ENCODE measurements around the gene NAA35.

The NAA35 gene

DNA sequence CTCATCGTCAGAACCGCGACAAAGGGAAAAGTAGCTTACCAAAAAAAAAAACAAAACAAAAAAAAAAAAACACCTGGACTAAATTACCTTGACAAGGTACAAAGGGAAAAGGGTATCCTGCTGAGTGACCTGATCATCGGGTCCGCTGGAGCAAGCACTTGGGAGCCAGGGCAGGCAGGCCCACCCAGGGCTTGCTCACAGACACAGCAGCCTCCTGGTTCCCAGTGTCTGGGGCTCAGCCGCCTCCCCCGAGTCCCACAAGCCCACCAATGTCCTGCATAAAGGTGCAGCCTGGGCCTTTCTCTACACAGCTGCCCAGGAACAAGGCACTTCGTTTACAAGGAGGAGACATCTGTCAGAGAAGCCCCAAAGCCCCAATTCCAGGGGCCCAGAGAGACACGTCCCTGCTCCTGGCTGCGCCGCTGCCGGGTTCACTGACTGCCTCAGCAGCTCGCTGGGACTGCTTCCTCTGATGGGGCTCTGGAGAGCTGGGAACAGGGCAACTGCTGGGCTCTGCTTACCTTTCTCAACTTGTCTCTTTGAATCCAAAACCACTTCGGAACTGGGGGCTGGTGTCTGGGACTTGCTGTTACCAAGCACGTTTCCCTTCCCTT, 95.0 kb downstream of the NAA35 start:
- in situ Hi-C loops (cut with MboI; ENCODE audit: low sequenced_read_pairs, unreplicated experiment), result no loop called here
- DNase-seq (ENCODE audit: low spot score), result no peak
- TF ChIP-seq, protein P1, sequence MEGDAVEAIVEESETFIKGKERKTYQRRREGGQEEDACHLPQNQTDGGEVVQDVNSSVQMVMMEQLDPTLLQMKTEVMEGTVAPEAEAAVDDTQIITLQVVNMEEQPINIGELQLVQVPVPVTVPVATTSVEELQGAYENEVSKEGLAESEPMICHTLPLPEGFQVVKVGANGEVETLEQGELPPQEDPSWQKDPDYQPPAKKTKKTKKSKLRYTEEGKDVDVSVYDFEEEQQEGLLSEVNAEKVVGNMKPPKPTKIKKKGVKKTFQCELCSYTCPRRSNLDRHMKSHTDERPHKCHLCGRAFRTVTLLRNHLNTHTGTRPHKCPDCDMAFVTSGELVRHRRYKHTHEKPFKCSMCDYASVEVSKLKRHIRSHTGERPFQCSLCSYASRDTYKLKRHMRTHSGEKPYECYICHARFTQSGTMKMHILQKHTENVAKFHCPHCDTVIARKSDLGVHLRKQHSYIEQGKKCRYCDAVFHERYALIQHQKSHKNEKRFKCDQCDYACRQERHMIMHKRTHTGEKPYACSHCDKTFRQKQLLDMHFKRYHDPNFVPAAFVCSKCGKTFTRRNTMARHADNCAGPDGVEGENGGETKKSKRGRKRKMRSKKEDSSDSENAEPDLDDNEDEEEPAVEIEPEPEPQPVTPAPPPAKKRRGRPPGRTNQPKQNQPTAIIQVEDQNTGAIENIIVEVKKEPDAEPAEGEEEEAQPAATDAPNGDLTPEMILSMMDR (IDR thresholded peaks at IDR 0.05; ENCODE audit: borderline replicate concordance, control extremely low read depth, extremely low read depth, insufficient read depth, missing control alignments), result no peak

DNA sequence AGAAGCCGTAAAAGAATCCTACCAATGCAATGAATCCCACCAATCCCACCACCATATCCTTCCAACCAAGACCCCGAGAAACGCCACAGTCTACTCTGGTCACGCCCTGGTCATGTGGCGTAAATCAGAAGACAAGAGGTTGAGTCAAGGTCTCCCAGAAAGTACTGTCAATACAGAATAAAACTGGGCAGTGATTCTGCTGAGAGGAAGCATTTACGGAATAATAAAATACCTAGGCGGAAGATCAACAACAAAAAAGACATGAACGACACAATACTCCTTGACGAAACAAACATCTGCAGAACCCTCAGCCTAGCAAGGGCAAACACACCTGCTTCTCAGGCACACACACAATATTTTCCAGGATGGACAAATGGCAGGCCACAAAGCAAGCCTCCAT, 95.6 kb downstream of the NAA35 start:
- in situ Hi-C loops (cut with MboI; ENCODE audit: low sequenced_read_pairs, unreplicated experiment), result no loop called here
- TF ChIP-seq, protein P1 (IDR thresholded peaks at IDR 0.05; ENCODE audit: borderline replicate concordance, control extremely low read depth, extremely low read depth, insufficient read depth, missing control alignments), result no peak
- no peak for DNase-seq (ENCODE audit: low spot score)

DNA sequence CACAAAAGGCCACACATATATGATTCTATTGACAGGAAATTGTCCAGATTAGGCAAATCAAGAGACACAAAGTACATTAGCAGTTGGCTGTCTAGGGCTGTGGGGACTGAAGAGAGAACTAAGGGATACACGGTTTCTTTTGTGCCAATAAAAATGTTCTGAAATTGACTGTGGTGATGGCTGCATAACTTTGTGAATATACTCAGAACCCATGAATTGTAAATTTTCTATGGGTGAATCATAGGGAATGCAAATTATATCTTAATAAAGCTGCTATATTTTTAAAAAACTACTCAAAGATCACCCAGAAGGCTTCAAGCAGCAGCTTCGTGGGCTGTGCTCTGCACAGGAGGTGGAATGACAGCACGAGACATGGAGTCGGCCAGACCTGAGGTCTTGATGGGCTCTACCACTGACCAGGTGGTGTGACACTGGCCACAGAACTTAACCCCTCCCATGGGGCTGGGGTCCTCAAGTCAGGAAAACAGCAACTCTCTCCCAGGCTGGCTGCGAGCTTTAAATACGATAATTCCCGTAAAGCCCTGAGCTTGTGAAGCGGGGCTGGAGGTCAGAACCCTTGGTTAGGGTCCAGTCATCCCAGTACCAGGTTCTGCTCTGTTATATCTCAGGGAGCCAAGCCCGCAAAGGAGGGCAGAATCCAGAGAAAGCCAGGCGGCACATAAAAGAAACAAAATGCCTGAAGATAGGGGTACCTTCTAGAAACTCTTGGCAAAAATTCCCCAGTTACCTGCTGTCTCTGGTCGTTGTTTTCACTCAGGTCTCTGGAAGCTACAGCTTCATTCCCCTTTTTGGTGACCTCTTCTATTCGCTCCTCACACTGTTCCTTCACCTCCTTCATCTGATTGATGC, 99.3 kb downstream of the NAA35 start:
- DNase-seq (ENCODE audit: low spot score), result peak; percentile 8
- TF ChIP-seq, protein P1 (IDR thresholded peaks at IDR 0.05; ENCODE audit: borderline replicate concordance, control extremely low read depth, extremely low read depth, insufficient read depth, missing control alignments), result no peak

DNA sequence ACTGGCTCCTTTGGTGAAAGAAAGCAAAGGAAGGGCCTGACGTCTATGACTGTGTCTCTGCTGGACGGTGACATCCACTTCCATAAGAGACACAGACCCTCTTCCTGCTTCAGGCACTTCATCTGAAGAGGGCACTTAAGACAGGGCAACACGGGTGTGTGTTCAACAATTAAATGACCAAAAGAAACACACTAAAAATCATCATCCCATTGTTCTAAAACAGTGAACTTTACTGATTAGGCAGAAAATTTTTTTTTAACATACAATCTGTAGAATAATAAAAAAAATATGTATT, 99.9 kb downstream of the NAA35 start:
- in situ Hi-C loops (cut with MboI; ENCODE audit: low sequenced_read_pairs, unreplicated experiment), result no loop called here
- TF ChIP-seq, protein P1 (IDR thresholded peaks at IDR 0.05; ENCODE audit: borderline replicate concordance, control extremely low read depth, extremely low read depth, insufficient read depth, missing control alignments), result no peak
- DNase-seq (ENCODE audit: low spot score), result peak; percentile 15

More for the DNA sequence above, 99.3 kb downstream of the NAA35 start:
- in situ Hi-C loops (cut with MboI; ENCODE audit: low sequenced_read_pairs, unreplicated experiment), result no loop called here

DNA sequence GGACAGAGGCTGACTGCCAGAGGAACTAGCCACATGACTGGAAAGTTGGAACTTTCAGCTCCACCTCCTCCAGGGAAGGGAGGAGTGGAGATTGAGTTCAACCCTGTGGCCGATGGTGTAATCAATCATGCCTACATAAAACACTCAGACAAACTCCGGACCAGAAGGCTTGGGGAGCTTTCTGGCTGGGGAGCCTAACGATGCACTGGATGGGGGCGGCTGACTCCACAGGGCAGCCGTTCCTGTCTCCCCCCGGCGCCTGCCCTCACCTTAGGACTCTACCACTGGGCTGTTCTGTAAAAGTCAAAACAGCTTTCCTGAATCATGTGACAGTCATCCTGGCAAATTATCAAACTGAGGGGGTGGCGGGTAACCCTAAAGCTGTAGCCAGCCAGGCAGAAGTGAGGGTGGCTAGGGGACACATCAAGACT, 100.4 kb downstream of the NAA35 start:
- TF ChIP-seq, protein P1 (IDR thresholded peaks at IDR 0.05; ENCODE audit: borderline replicate concordance, control extremely low read depth, extremely low read depth, insufficient read depth, missing control alignments), result no peak
- peak; percentile 17 for DNase-seq (ENCODE audit: low spot score)
- in situ Hi-C loops (cut with MboI; ENCODE audit: low sequenced_read_pairs, unreplicated experiment), result no loop called here

DNA sequence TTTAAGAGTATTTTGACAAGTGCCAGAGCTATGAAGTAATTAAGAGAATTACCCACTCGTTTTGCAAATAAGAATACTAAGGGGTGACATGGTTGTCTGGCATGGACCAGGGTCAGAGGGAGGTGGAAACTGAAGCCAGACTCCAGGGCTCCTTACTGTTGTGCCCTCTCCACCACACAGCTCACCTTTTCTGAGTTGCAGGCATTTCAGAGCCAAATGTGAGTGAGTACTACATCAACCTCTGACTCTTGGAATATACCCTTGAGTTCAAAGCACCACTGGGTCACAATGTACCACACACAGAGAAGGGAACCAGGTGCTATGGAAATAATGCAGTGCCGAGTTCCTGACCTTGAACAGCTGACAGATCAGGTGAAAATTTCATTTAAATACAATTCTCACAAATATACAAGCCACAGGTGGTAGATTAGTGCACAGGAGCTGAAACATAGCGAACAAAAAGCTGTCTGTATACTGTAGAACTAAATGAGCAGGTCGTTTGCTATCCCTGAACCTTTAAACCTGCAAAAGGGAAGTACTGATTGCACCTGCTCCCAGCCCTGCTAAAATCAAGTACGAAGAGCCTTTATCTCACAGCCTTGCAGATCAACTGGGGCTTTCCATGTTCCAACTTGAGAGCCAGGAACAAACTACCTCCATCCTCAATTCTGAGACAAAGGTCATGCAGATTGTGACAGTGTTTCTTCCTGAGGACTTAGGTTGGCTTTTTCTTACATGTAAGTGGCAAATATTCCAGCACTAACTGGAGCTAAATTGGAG, 101.4 kb downstream of the NAA35 start:
- TF ChIP-seq, protein P1 (IDR thresholded peaks at IDR 0.05; ENCODE audit: borderline replicate concordance, control extremely low read depth, extremely low read depth, insufficient read depth, missing control alignments), result no peak
- in situ Hi-C loops (cut with MboI; ENCODE audit: low sequenced_read_pairs, unreplicated experiment), result no loop called here
- DNase-seq (ENCODE audit: low spot score), result peak; percentile 15
